Measurements from ENCODE around the gene AEN.
"Not testable (repeated sequence)": the region's sequence is repeated elsewhere in the genome, so short reads cannot be mapped to it uniquely, and the experiment has no call there.

Gene AEN

DNA sequence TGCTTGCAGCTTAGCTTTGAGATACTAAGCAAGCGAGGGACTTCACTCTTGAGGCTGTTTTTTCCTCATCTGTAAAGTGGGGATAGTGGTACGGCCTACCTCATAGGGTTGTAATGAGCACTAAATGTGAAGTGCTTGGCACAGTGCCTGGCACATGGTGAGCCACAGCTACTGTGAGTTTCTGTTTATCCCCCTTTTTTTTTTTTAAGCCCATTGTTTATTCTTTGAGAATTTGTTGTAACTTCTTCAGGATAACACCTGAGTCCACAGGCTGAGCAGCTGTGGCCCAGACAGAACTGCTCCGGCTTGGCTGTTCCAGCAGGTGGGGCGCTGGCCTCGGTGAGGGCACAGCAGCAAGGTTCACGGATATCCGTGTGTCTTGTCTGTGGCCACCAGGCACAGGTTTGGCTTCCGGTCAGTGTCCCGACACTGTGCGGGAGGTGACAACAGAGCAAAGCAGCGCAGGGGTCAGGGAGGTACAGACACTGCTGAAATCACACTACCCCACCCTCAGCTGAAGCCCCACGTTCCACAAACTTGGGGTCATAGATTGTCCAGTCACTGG lies 10.4 kb downstream of the AEN start:
- DNase-seq: no peak

DNA sequence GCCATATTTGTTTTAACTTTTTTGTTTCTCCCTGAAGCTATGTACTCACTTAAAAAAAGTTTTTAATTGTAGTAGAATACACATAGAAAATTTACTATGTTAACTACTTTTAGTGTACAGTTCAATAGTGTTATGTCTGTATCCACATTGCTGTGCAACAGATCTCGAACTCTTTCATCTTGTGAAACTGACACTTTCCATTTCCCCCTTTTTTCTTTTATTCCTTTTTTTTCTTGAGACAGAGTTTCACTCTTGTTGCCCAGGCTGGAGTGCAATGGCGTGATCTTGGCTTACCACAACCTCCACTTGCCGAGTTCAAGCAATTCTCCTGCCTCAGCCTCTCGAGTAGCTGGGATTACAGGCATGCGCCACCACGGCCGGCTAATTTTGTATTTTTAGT lies 11.7 kb downstream of the AEN start:
- peak; percentile 72 for DNase-seq

GRCh38 chr15:88634449-88634848 lies 13.3 kb downstream of the AEN start:
- no peak for DNase-seq

- DNase-seq: no peak
Observed at GRCh38 chr15:88635318-88635717, 14.2 kb downstream of the AEN start.

DNA sequence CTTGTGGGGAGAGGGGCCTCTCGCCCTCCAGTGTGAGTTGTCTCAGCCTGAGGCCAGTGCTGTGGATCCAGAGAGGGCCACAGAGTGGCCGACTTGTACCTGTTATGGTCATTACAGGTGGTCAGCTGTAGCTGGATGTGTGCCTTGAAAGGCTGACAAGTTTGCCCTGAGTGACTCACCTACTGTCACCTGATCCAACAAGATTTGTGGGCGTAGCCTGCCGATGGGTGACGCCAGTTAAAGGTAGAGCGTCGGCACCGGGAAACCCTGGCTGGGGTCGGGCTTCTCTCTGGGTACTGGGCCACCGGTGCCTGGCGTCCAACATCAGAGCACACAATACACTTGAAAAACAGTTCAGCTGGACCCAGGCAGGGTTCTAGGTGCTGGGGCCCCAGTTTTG lies 14.9 kb downstream of the AEN start:
- DNase-seq: no peak

- no peak for DNase-seq
Observed at GRCh38 chr15:88636654-88637053, 15.5 kb downstream of the AEN start.

GRCh38 chr15:88637436-88637835 lies 16.3 kb downstream of the AEN start:
- DNase-seq: no peak

DNA sequence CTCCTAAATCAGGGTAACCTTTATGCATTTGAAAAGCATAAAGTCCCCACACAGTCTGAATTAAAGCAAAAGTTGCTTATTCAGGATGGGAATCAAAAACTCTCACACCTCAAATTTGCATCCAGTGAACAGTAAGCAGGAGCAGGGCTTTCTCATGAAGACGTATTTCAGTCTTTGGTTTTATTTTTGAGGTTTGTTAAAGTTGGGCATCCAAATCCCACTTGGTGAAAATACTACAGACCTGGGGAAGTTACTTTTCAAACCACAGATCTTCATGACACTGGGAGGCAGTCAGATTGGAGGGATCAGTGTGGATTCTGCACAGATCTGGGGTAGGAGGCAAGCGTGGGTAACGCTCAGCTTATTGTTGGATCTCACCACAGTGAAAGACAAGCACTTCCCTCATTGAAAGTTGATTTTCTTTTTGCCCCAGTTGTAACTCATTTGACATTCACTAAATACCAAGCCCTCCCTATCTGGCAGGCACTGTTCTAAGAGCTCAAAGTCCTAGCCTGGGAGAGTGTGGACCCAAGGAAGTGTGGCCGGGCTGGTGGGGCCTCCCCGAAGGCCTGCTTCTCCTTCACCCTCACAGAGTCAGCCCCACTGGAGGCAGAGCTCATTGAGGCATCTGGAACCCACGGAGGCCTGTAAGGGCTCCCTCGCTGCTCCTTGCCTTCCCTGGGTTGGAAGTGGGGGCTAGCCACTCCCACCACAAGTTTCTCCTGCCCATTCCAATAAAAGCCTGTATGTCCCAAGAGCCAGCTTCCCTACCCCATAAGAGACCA lies 16.9 kb downstream of the AEN start:
- no peak for DNase-seq

- DNase-seq: peak; percentile 100
Observed at GRCh38 chr15:88638626-88639372, 17.7 kb downstream of the AEN start, which contains the start of gene ISG20. Gene ISG20 (plus strand): TSS chr15:88639016. CDS start chr15:88639367, 351 bp downstream.

GRCh38 chr15:88641959-88642452 lies 20.9 kb downstream of the AEN start:
- DNase-seq: no peak

GRCh38 chr15:88642514-88642913 lies 21.4 kb downstream of the AEN start:
- not testable (repeated sequence) for DNase-seq

- DNase-seq: no peak
Observed at GRCh38 chr15:88644741-88645140, 23.6 kb downstream of the AEN start.

- no peak for DNase-seq
Observed at GRCh38 chr15:88645171-88646087, 24.3 kb downstream of the AEN start.

- DNase-seq: no peak
Observed at GRCh38 chr15:88646088-88646405, 24.9 kb downstream of the AEN start.

DNA sequence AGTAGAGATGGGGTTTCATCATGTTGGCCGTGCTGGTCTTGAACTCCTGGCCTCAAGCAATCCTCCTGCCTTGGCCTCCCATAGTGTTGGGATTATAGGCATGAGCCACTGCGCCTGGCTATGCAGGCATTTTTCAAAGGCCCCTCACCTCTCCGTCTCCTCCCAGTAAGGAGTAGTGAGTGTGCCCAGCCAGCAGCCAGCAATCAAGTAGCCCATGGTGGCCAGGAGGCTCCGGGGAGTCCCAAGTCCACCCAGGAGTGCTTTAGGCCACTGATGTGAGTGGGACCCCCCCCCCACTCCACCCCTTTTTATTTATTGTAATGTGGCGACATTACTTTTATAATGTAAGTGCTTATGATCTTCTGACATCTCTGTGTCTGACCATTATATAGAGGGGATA lies 25.8 kb downstream of the AEN start:
- DNase-seq: no peak

DNA sequence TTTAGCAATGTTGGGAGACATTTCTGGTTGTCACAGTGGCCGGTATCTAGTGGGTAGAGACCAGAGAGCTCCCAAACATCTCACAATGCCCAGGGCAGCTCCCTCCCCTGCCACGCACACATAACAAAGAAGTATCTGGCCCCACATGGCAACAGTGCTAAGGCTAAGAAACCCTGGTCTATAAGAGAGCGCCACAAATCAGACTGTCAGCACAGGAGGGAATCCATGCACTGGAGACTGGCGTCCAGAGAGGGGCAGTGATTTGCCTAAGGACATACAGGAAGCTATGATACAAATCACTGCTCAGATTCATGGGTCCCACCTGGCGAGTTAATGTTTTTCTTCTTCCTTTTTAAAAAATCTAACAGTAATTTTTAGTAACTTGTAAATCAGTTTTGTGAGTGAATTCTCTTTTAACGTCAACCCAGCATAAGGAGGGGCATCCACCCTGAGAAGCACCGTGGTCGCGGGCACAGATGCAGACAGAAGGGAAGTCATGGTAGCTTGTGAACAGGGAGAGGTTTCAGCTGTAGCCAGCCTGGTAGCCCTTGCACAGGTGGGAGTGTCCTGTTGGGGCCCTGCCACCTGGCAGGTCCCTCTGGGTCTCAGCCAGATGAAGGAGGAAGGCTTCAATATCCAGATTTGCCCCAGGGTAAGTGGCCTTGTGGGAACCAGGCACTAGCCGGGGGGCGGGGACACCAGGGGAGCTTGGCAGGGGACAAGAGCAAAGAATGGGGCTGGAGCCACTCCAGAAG lies 26.4 kb downstream of the AEN start:
- DNase-seq: no peak

DNA sequence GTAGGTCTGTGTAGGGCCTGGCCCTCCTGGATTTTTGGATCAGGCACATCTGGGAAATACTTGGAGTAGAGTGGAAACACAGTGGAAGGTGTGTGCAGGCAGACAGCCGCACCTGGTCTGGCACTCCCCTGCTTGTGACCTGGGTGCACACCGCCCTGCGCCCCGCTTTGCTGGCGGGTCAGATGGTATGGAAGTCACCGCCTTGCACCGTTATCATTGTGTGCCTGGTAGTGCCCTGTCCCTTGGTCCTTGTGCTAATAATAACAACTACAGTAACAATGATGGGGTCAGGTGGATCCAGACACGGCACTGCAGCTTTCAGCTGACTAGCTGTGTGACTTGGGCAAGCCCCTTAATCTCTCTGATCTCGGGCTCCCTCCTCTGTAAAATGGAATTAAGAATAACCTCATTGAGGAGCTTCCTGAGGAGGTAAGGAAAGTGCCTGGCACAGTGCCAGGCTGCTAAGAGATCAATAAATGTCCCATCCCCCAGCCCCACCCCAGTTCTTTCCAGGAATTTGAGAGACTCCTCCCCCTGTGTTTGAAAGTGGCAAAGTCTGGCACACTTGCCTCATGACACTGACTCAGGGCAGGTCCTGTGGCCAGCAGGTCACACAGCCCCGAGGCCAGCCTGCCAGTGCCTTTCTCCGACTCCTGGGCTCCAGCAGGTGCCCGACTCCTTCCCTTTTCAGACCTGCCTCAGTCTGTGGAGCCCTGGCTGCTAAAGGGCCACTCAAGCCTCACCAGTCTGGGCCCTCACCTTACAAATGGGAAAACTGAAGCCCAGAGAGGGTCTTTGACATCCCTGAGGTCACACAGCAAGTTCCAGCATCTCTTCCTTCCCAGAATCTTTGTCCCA lies 27.4 kb downstream of the AEN start:
- peak; percentile 59 for DNase-seq

GRCh38 chr15:88649286-88649733 lies 28.2 kb downstream of the AEN start:
- peak; percentile 90 for DNase-seq

DNA sequence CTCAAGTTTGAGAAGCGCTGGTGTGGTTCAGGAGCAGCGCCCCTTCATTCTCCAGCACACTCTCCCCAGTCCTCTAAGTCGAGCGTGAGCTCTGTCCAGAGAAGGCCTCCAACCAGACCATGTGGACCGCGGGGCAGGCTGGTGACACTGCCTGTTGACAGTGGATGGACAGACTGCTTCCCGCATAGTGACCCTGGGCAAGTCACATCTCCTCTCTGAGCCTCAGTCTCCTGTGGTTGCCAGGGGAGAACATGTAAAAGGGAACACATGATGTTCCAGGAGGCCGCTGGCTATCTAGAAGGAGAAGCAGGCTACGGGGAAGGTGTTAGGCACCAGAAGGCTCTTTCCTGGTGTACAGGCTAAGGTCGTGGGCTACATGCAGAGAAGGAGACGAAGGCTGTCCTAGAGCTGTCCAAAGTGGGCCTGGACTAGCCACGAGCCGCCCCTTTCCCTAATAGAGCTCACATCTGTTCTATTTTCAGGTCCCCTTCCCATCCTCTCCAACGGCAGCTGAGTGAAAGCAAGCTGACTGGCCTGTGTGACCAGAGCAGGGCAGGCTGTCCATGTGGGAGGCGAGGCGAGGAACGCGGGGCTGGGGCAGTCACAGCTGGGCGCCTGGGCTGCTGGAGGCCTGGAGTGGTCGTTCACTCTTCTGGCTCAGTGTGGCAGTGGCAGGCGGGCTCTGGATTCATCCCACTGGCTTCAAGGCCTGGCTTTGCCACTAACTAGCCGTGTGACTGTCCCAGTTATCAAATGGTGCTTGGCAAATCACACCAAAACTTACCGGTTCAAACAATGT lies 28.8 kb downstream of the AEN start:
- no peak for DNase-seq

DNA sequence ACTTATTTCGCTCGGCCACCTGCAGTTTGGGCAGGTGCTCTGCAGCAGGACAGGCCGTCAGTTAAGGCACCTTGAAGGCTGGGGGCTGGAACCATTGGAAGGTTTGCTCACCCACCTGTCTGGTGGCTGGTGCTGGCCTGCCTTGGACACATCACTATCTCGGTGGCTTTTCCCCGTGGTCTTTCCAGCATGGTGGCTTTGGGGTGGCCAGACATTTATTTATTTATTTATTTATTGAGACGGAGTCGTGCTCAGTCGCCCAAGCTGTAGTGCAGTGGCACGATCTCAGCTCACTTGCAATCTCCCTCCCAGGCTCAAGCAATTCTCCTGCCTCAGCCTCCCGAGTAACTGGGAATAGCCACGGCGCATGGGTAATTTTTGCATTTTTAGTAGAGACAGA lies 29.4 kb downstream of the AEN start:
- no peak for DNase-seq

All from suppressor macrophage treated with lipopolysaccharide for 4 hours (primary cell).